Activated T-helper 17 cell treated with anti-CD3 and anti-CD28 coated beads, Interleukin-2, amount 50 U/mL, for 72 hours (primary cell): Measurements from ENCODE around the gene ROM1. TPM values are rescaled to one million over a fixed set of nuclear protein-coding genes. Genes with fewer than 3 reads are reported as not detected.
"Not testable (repeated sequence)": the region's sequence is repeated elsewhere in the genome, so short reads cannot be mapped to it uniquely, and the experiment has no call there.

ENCODE experiments used
- ATAC-seq: fragments of 150-1000 bp; cut with Tn5 transposase; replicated peaks from 2 replicates; pipeline ENCODE4 v1.10.0; 2021; ENCODE audit warnings: mild to moderate bottlenecking, moderate library complexity
- H3K27ac Mint-ChIP-seq: one replicate; pipeline ENCODE4 v1.8.0; 2022; ENCODE audit warnings: mixed read lengths
- H3K27me3 Mint-ChIP-seq: one replicate; pipeline ENCODE4 v1.8.0; 2022; ENCODE audit warnings: mixed read lengths
- H3K36me3 Mint-ChIP-seq: one replicate; pipeline ENCODE4 v1.8.0; 2022; ENCODE audit warnings: low read depth, mild to moderate bottlenecking, mixed read lengths
- H3K4me1 Mint-ChIP-seq: one replicate; pipeline ENCODE4 v1.8.0; 2022; ENCODE audit warnings: mixed read lengths
- H3K4me3 Mint-ChIP-seq: one replicate; pipeline ENCODE4 v1.8.0; 2022; ENCODE audit warnings: mild to moderate bottlenecking, mixed read lengths
- H3K9me3 Mint-ChIP-seq: one replicate; pipeline ENCODE4 v1.8.0; 2022; ENCODE audit warnings: mixed read lengths
- total RNA-seq, 2 donors: library from RNA; stranded (reverse); gene quantifications; one replicate each; pipeline ENCODE4 v1.2.3, GENCODE V29; 2022

Gene ROM1
- total RNA-seq, 2 donors from 2014 or later, result 2.0 to 3.0 TPM

GRCh38 chr11:62610814-62611704 lies 2.0 kb upstream of the ROM1 start:
- H3K27ac Mint-ChIP-seq, result peak overlapping the region; percentile 94
- peaks cover 30% of the 10 kb centered on the region for H3K4me1 Mint-ChIP-seq
- peak overlapping the region; percentile 93 for H3K4me3 Mint-ChIP-seq
- H3K36me3 Mint-ChIP-seq, result peaks cover 75% of the 10 kb centered on the region
- no peak for ATAC-seq
- H3K9me3 Mint-ChIP-seq, result no peaks in the 10 kb centered on the region
- H3K27me3 Mint-ChIP-seq, result no peaks in the 10 kb centered on the region

- Mint-ChIP-seq H3K36me3 (peaks cover 75% of the 10 kb centered on the region), H3K27me3 (no peaks in the 10 kb centered on the region), H3K27ac (peak overlapping the region; percentile 94), H3K4me1 (peaks cover 30% of the 10 kb centered on the region), H3K4me3 (peak overlapping the region; percentile 93), H3K9me3 (no peaks in the 10 kb centered on the region)
- ATAC-seq, result peak; percentile 52
Measured at GRCh38 chr11:62611705-62612365, 1.2 kb upstream of the ROM1 start.

- peak overlapping the region; percentile 87 for H3K27ac Mint-ChIP-seq
- no peaks in the 10 kb centered on the region for H3K27me3 Mint-ChIP-seq
- peaks cover 23% of the 10 kb centered on the region for H3K4me1 Mint-ChIP-seq
- no peak for ATAC-seq
- peaks cover 77% of the 10 kb centered on the region for H3K36me3 Mint-ChIP-seq
- H3K9me3 Mint-ChIP-seq, result no peaks in the 10 kb centered on the region
- H3K4me3 Mint-ChIP-seq, result peak overlapping the region; percentile 73
Measured at GRCh38 chr11:62613291-62613778, 278 bp downstream of the ROM1 start.

- H3K4me3 Mint-ChIP-seq, result peak overlapping the region; percentile 73
- peak; percentile 36 for ATAC-seq
- no peaks in the 10 kb centered on the region for H3K27me3 Mint-ChIP-seq
Measured at GRCh38 chr11:62614275-62614674, 1.2 kb downstream of the ROM1 start.

GRCh38 chr11:62615521-62615920 lies 2.5 kb downstream of the ROM1 start:
- no peaks in the 10 kb centered on the region for H3K27me3 Mint-ChIP-seq
- ATAC-seq, result no peak
- no peak overlapping the region for H3K4me3 Mint-ChIP-seq

More at GRCh38 chr11:62614275-62614674, 1.2 kb downstream of the ROM1 start:
- no peaks in the 10 kb centered on the region for H3K9me3 Mint-ChIP-seq
- peaks cover 18% of the 10 kb centered on the region for H3K4me1 Mint-ChIP-seq
- peak overlapping the region; percentile 87 for H3K27ac Mint-ChIP-seq
- H3K36me3 Mint-ChIP-seq, result peaks cover 79% of the 10 kb centered on the region

GRCh38 chr11:62616957-62617356 lies 3.9 kb downstream of the ROM1 start:
- H3K4me1 Mint-ChIP-seq, ATAC-seq, H3K4me3 Mint-ChIP-seq, H3K27me3 Mint-ChIP-seq, H3K9me3 Mint-ChIP-seq, H3K27ac Mint-ChIP-seq: not testable (repeated sequence)
- H3K36me3 Mint-ChIP-seq, result peaks cover 78% of the 10 kb centered on the region

More at GRCh38 chr11:62615521-62615920, 2.5 kb downstream of the ROM1 start:
- H3K27ac Mint-ChIP-seq, result no peak overlapping the region
- H3K9me3 Mint-ChIP-seq, result no peaks in the 10 kb centered on the region
- peaks cover 12% of the 10 kb centered on the region for H3K4me1 Mint-ChIP-seq
- peaks cover 79% of the 10 kb centered on the region for H3K36me3 Mint-ChIP-seq

GRCh38 chr11:62621027-62621566 lies 8.0 kb downstream of the ROM1 start:
- no peaks in the 10 kb centered on the region for H3K27me3 Mint-ChIP-seq
- peaks cover 81% of the 10 kb centered on the region for H3K36me3 Mint-ChIP-seq
- no peaks in the 10 kb centered on the region for H3K9me3 Mint-ChIP-seq
- peak overlapping the region; percentile 97 for H3K4me3 Mint-ChIP-seq
- H3K4me1 Mint-ChIP-seq, result no peaks in the 10 kb centered on the region
- H3K27ac Mint-ChIP-seq, result peak overlapping the region; percentile 91
- ATAC-seq, result no peak

- peak; percentile 96 for ATAC-seq
- Mint-ChIP-seq H3K36me3 (peaks cover 80% of the 10 kb centered on the region), H3K9me3 (no peaks in the 10 kb centered on the region), H3K4me3 (peak within 1 kb of the TSS; percentile 97), H3K4me1 (no peaks in the 10 kb centered on the region), H3K27ac (peak within 1 kb of the TSS; percentile 91), H3K27me3 (no peaks in the 10 kb centered on the region)
Measured at GRCh38 chr11:62621567-62622470, 8.8 kb downstream of the ROM1 start, which contains the start of gene B3GAT3. Gene B3GAT3 (minus strand): TSS chr11:62621986. CDS start chr11:62621947, 39 bp downstream.

- peaks cover 80% of the 10 kb centered on the region for H3K36me3 Mint-ChIP-seq
- H3K4me1 Mint-ChIP-seq, result no peaks in the 10 kb centered on the region
Measured at GRCh38 chr11:62622476-62623089, 9.5 kb downstream of the ROM1 start.

GRCh38 chr11:62627713-62628112 lies 14.7 kb downstream of the ROM1 start:
- Mint-ChIP-seq H3K27ac (no peak overlapping the region), H3K36me3 (peaks cover 84% of the 10 kb centered on the region), H3K4me1 (no peaks in the 10 kb centered on the region), H3K4me3 (no peak overlapping the region), H3K9me3 (no peaks in the 10 kb centered on the region), H3K27me3 (no peaks in the 10 kb centered on the region)
- no peak for ATAC-seq

More at GRCh38 chr11:62622476-62623089, 9.5 kb downstream of the ROM1 start:
- no peaks in the 10 kb centered on the region for H3K27me3 Mint-ChIP-seq
- no peak for ATAC-seq
- peak overlapping the region; percentile 97 for H3K4me3 Mint-ChIP-seq
- no peaks in the 10 kb centered on the region for H3K9me3 Mint-ChIP-seq
- H3K27ac Mint-ChIP-seq, result peak overlapping the region; percentile 91

GRCh38 chr11:62632492-62632891 lies 19.4 kb downstream of the ROM1 start:
- H3K27me3 Mint-ChIP-seq, result no peaks in the 10 kb centered on the region
- H3K36me3 Mint-ChIP-seq, result peaks cover 100% of the 10 kb centered on the region
- H3K27ac Mint-ChIP-seq, result peak overlapping the region; percentile 57
- peaks cover 5% of the 10 kb centered on the region for H3K4me1 Mint-ChIP-seq
- H3K4me3 Mint-ChIP-seq, result no peak overlapping the region
- ATAC-seq, result no peak
- H3K9me3 Mint-ChIP-seq, result no peaks in the 10 kb centered on the region

- peaks cover 63% of the 10 kb centered on the region for H3K36me3 Mint-ChIP-seq
- no peak overlapping the region for H3K27ac Mint-ChIP-seq
- peak overlapping the region; percentile 100 for H3K4me3 Mint-ChIP-seq
- no peaks in the 10 kb centered on the region for H3K27me3 Mint-ChIP-seq
- H3K9me3 Mint-ChIP-seq, result no peaks in the 10 kb centered on the region
- no peak for ATAC-seq
- peaks cover 11% of the 10 kb centered on the region for H3K4me1 Mint-ChIP-seq
Measured at GRCh38 chr11:62644220-62644619, 31.2 kb downstream of the ROM1 start.

GRCh38 chr11:62645671-62645945 lies 32.6 kb downstream of the ROM1 start:
- H3K36me3 Mint-ChIP-seq, result peaks cover 59% of the 10 kb centered on the region
- H3K27ac Mint-ChIP-seq, result peak overlapping the region; percentile 97
- peak; percentile 1 for ATAC-seq
- no peaks in the 10 kb centered on the region for H3K27me3 Mint-ChIP-seq
- no peaks in the 10 kb centered on the region for H3K9me3 Mint-ChIP-seq
- H3K4me1 Mint-ChIP-seq, result peaks cover 5% of the 10 kb centered on the region
- H3K4me3 Mint-ChIP-seq, result peak overlapping the region; percentile 100
